H1 (cell line): Measurements from ENCODE around the gene CRACDL. TPM values are rescaled to one million over a fixed set of nuclear protein-coding genes. Genes with fewer than 3 reads are reported as not detected.

ENCODE experiments used
- CTCF ChIA-PET: fragments of 300-600 bp; sonication (Branson Sonifier 250); formaldehyde crosslinking; loops from one replicate; lab custom pipeline; 2021; ENCODE audit not compliant: partially characterized antibody; lab: Charles Lee
- POLR2A ChIA-PET: fragments of 300-600 bp; sonication (Branson Sonifier 250); formaldehyde crosslinking; loops from one replicate; lab custom pipeline; 2021; ENCODE audit warnings: inconsistent platforms; ENCODE audit not compliant: partially characterized antibody; lab: Charles Lee
- DNase-seq, 2 experiments: peaks; one replicate each; pipeline versions ENCODE4 v3.0.0 to v3.0.0-alpha.2; 2010 to 2022; ENCODE audit warnings: low spot score in 2 of 2, low read depth in 1 of 2, mixed read lengths in 1 of 2
- FAIRE-seq: peaks from 2 replicates; lab custom pipeline; 2011; peaks lifted over from hg19 to GRCh38; lab: Jason Lieb, UNC
- H2AFZ ChIP-seq: 2 replicates; pipeline ENCODE4 v1.8.1; 2012; ENCODE audit warnings: low read length, inconsistent platforms
- H2AK5ac ChIP-seq: 2 replicates; pipeline ENCODE4 v1.6.1; 2013; ENCODE audit warnings: low read depth, low read length
- H2BK120ac ChIP-seq: replicated peaks from 2 replicates; pipeline ENCODE3; 2013; ENCODE audit warnings: low read depth, low read length, inconsistent platforms
- H2BK12ac ChIP-seq: 2 replicates; pipeline ENCODE4 v1.6.1; 2013; ENCODE audit warnings: low read depth, low read length
- H2BK15ac ChIP-seq: 2 replicates; pipeline ENCODE4 v1.6.1; 2013; ENCODE audit warnings: low read length
- H2BK20ac ChIP-seq: 2 replicates; pipeline ENCODE4 v1.6.1; 2013; ENCODE audit warnings: low read length
- H2BK5ac ChIP-seq: 2 replicates; pipeline ENCODE4 v1.6.1; 2013; ENCODE audit warnings: low read depth, low read length
- H3K14ac ChIP-seq: 2 replicates; pipeline ENCODE4 v1.6.1; 2013; ENCODE audit warnings: inconsistent platforms; ENCODE audit not compliant: insufficient read length
- H3K18ac ChIP-seq: 2 replicates; pipeline ENCODE4 v1.6.1; 2013; ENCODE audit warnings: low read length; ENCODE audit errors: extremely low read depth
- H3K23ac ChIP-seq: 2 replicates; pipeline ENCODE4 v1.6.1; 2013; ENCODE audit warnings: inconsistent platforms; ENCODE audit not compliant: insufficient read length
- H3K23me2 ChIP-seq: 2 replicates; pipeline ENCODE4 v1.6.1; 2013; ENCODE audit warnings: low read depth, low read length
- H3K27ac ChIP-seq: 2 replicates; pipeline ENCODE4 v1.6.1; 2011; ENCODE audit warnings: low read depth, low read length, inconsistent platforms
- H3K27me3 ChIP-seq, 4 experiments: replicated peaks in 1 of 4; 1 replicate in 1 of 4; 2 replicates in 3 of 4; pipeline versions ENCODE4 v1.6.1 to v1.8.1; 2011 to 2013; ENCODE audit warnings: low read length in 3 of 4, mild to moderate bottlenecking in 3 of 4, inconsistent platforms in 2 of 4, mixed read lengths in 2 of 4, moderate library complexity in 1 of 4; ENCODE audit not compliant: control insufficient read depth in 3 of 4, insufficient read depth in 3 of 4; ENCODE audit errors: extremely low read depth in 1 of 4
- H3K36me3 ChIP-seq, 4 experiments: 2 replicates each; pipeline versions ENCODE4 v1.6.1 to v1.8.1; 2011 to 2013; ENCODE audit warnings: mild to moderate bottlenecking in 4 of 4, low read length in 3 of 4, moderate library complexity in 2 of 4, control low read depth in 1 of 4, inconsistent platforms in 1 of 4; ENCODE audit not compliant: insufficient read depth in 4 of 4, control insufficient read depth in 2 of 4
- H3K4ac ChIP-seq: replicated peaks from 2 replicates; pipeline ENCODE3; 2013; ENCODE audit warnings: low read length, low read depth, mixed read lengths, inconsistent platforms; ENCODE audit not compliant: insufficient read length
- H3K4me1 ChIP-seq, 4 experiments: replicated peaks in 1 of 4; 1 replicate in 1 of 4; 2 replicates in 3 of 4; pipeline versions ENCODE4 v1.6.1 to v1.8.1; 2011 to 2013; ENCODE audit warnings: low read length in 3 of 4, inconsistent platforms in 2 of 4, mixed read lengths in 1 of 4; ENCODE audit not compliant: insufficient read depth in 4 of 4, control insufficient read depth in 3 of 4
- H3K4me2 ChIP-seq, 2 experiments: 2 replicates each; pipeline versions ENCODE4 v1.6.1 to v1.8.1; 2011 to 2013; ENCODE audit warnings: low read depth in 2 of 2, low read length in 2 of 2, control low read depth in 1 of 2, inconsistent platforms in 1 of 2, mild to moderate bottlenecking in 1 of 2; ENCODE audit not compliant: insufficient read depth in 1 of 2
- H3K4me3 ChIP-seq, 4 experiments: fragments of 200-600, 300-600 bp in 1 of 4; sonication (generic), shearing (Covaris generic), sonication (Bioruptor Twin) in 1 of 4; 2 replicates each; pipeline versions ENCODE4 v1.5.1 to v1.8.1; 2011 to 2016; ENCODE audit warnings: low read length in 4 of 4, low read depth in 3 of 4, control low read depth in 2 of 4, inconsistent platforms in 2 of 4, mild to moderate bottlenecking in 2 of 4, mixed read lengths in 1 of 4, moderate library complexity in 1 of 4; ENCODE audit not compliant: insufficient read depth in 2 of 4; ENCODE audit errors: extremely low read depth in 1 of 4
- H3K56ac ChIP-seq: replicated peaks from 2 replicates; pipeline ENCODE3; 2013; ENCODE audit warnings: low read depth, mild to moderate bottlenecking, mixed read lengths, low read length, inconsistent platforms; ENCODE audit not compliant: insufficient read length
- H3K79me1 ChIP-seq: 2 replicates; pipeline ENCODE4 v1.6.1; 2013; ENCODE audit warnings: low read depth, low read length, control low read depth
- H3K79me2 ChIP-seq, 2 experiments: 2 replicates each; pipeline versions ENCODE4 v1.6.1 to v1.8.1; 2012 to 2013; ENCODE audit warnings: low read length in 2 of 2, mild to moderate bottlenecking in 2 of 2, inconsistent platforms in 1 of 2; ENCODE audit not compliant: insufficient read depth in 2 of 2, control insufficient read depth in 1 of 2
- H3K9ac ChIP-seq, 4 experiments: replicated peaks in 1 of 4; 1 replicate in 1 of 4; 2 replicates in 3 of 4; pipeline versions ENCODE4 v1.6.1 to v1.8.1; 2011 to 2013; ENCODE audit warnings: low read depth in 3 of 4, low read length in 3 of 4, control low read depth in 2 of 4, mild to moderate bottlenecking in 2 of 4, moderate library complexity in 2 of 4, inconsistent platforms in 1 of 4; ENCODE audit errors: extremely low read depth in 1 of 4
- H3K9me3 ChIP-seq, 2 experiments: 2 replicates each; pipeline versions ENCODE4 v1.6.1 to v1.8.1; 2012 to 2013; ENCODE audit warnings: mild to moderate bottlenecking in 2 of 2, moderate library complexity in 2 of 2, control low read depth in 1 of 2, inconsistent platforms in 1 of 2, low read depth in 1 of 2, low read length in 1 of 2, mixed read lengths in 1 of 2; ENCODE audit not compliant: insufficient read depth in 2 of 2
- H4K20me1 ChIP-seq, 2 experiments: replicated peaks in 1 of 2; 2 replicates each; pipeline versions ENCODE3 to v1.8.1; 2011 to 2013; ENCODE audit warnings: inconsistent platforms in 2 of 2, low read length in 2 of 2, mild to moderate bottlenecking in 1 of 2; ENCODE audit not compliant: insufficient read depth in 2 of 2, control insufficient read depth in 1 of 2
- H4K5ac ChIP-seq: 2 replicates; pipeline ENCODE4 v1.6.1; 2013; ENCODE audit warnings: low read length, low read depth, mixed read lengths, inconsistent platforms; ENCODE audit not compliant: insufficient read length
- H4K8ac ChIP-seq: 2 replicates; pipeline ENCODE4 v1.8.0; 2013; ENCODE audit warnings: mild to moderate bottlenecking, moderate library complexity, low read length, inconsistent platforms; ENCODE audit not compliant: insufficient read depth; ENCODE audit errors: extremely low read depth
- H4K91ac ChIP-seq: replicated peaks from 2 replicates; pipeline ENCODE3; 2013; ENCODE audit warnings: low read length, mixed read lengths, inconsistent platforms; ENCODE audit not compliant: insufficient read length
- BRCA1 ChIP-seq: IDR thresholded peaks from 2 replicates; pipeline ENCODE4 v1.6.1; 2012; ENCODE audit warnings: low read depth, low read length, improper control_type of control experiment
- CTCF ChIP-seq, 3 experiments: IDR thresholded peaks; 1 replicate in 2 of 3; 2 replicates in 1 of 3; pipeline versions ENCODE4 v1.5.1 to v1.6.1; 2011; ENCODE audit warnings: low read length in 3 of 3, mild to moderate bottlenecking in 3 of 3, inconsistent platforms in 2 of 3, low read depth in 1 of 3, moderate library complexity in 1 of 3; ENCODE audit not compliant: insufficient read depth in 1 of 3; ENCODE audit errors: control extremely low read depth in 1 of 3
- MAFK ChIP-seq: IDR thresholded peaks from 2 replicates; pipeline ENCODE4 v1.6.1; 2012; ENCODE audit warnings: low read depth, mild to moderate bottlenecking, improper control_type of control experiment, low read length
- WGBS, 2 experiments: shearing (Covaris generic) in 1 of 2; methylation state at CpG; one replicate each; pipeline versions ENCODE4 v1.1.6 to v1.1.7; 2013 to 2015; ENCODE audit warnings: low lambda C conversion rate in 2 of 2, mixed read lengths in 2 of 2, inconsistent platforms in 1 of 2, low coverage in 1 of 2, missing lambda C conversion rate in 1 of 2; ENCODE audit not compliant: insufficient replicate concordance in 2 of 2, insufficient coverage in 1 of 2, insufficient read length in 1 of 2; ENCODE audit errors: extremely low coverage in 1 of 2, missing lambda C conversion rate in 1 of 2; 5-methylcytosine and 5-hydroxymethylcytosine counted together
- polyA plus RNA-seq, 7 experiments: library from polyadenylated mRNA; depleted of rRNA in 3 of 7; stranded (reverse) in 5 of 7; unstranded in 2 of 7; fragments of >200 nt in 5 of 7; fragments of 200-250 nt in 2 of 7; gene quantifications; 1 replicate in 5 of 7; 2 replicates in 1 of 7; 4 replicates in 1 of 7; pipeline versions ENCODE4 v1.2.1 to v1.2.3, GENCODE V29; 2011 to 2013; ENCODE audit warnings: missing spikeins in 2 of 7, mixed read lengths in 2 of 7
- total RNA-seq: library from RNA; stranded (reverse); fragmentation: NEBNext Ultra II Directional; extraction: Animal tissue kit (Norgen Biotek cat#: 25700); gene quantifications from 2 replicates; pipeline ENCODE4 v1.2.1, GENCODE V29; 2021

The CRACDL gene
- total and polyA plus RNA-seq, 2 of the 8 experiments (the other 6 are each of a cell fraction or from before 2014, with no cell fraction given), result 0.07 to 0.38 TPM

- Histone ChIP-seq H4K8ac (no peak overlapping the region), H3K36me3 (peaks cover 0 to 8% (median 0%) of the 10 kb centered on the region in 4 experiments; a peak in 2 of 8 replicates), H3K4me3 (no peak overlapping the region), H3K79me1 (no peaks in the 10 kb centered on the region), H3K4me2 (no peak overlapping the region), H3K9me3 (peaks cover 0 to 8% of the 10 kb centered on the region in 2 experiments; a peak in 3 of 4 replicates), H3K27me3 (peaks cover 13 to 36% (median 27%) of the 10 kb centered on the region in 4 experiments), H3K4me1 (no peaks in the 10 kb centered on the region), H3K56ac (no peak overlapping the region), H4K5ac (no peak overlapping the region), H3K4ac (no peak overlapping the region), H3K18ac (no peak overlapping the region), H2BK20ac (no peak overlapping the region), H2AK5ac (no peak overlapping the region), H2BK12ac (no peak overlapping the region), H4K91ac (no peak overlapping the region), H2BK120ac (no peak overlapping the region), H3K27ac (no peak overlapping the region), H3K9ac (no peak overlapping the region), H3K23ac (no peak overlapping the region), H3K14ac (no peak overlapping the region), H3K79me2 (no peaks in the 10 kb centered on the region), H2BK15ac (no peak overlapping the region), H3K23me2 (peaks cover 5% of the 10 kb centered on the region; the same call in 1 of the 2 replicates), H4K20me1 (no peaks in the 10 kb centered on the region), H2AFZ (no peak overlapping the region), H2BK5ac (no peak overlapping the region)
- FAIRE-seq (no peak), DNase-seq (no peak)
- POLR2A ChIA-PET, result no interaction called here
- 92% methylated on average over 6 of the region's 6 CpGs; no CpG with 5 or more reads in 1 of the 2 experiments for WGBS, 2 experiments
- no peak for TF ChIP-seq MAFK
- TF ChIP-seq CTCF (IDR thresholded peaks at IDR 0.05; ENCODE audit: control extremely low read depth in 1 of 3, insufficient read depth in 1 of 3, low read depth in 1 of 3, low read length in 3 of 3), result no peak
- no peak for TF ChIP-seq BRCA1
- CTCF ChIA-PET, result no interaction called here
Observed at GRCh38 chr2:98825404-98825803, 110.6 kb downstream of the CRACDL start.
